H1 (cell line): ENCODE measurements around the gene MUC4. TPM values are rescaled to one million over a fixed set of nuclear protein-coding genes. Genes with fewer than 3 reads are reported as not detected.
"Not testable (repeated sequence)": the region's sequence is repeated elsewhere in the genome, so short reads cannot be mapped to it uniquely, and the experiment has no call there.

Source experiments
- CTCF ChIA-PET: fragments of 300-600 bp; sonication (Branson Sonifier 250); formaldehyde crosslinking; loops from one replicate; lab custom pipeline; 2021; ENCODE audit not compliant: partially characterized antibody; lab: Charles Lee
- POLR2A ChIA-PET: fragments of 300-600 bp; sonication (Branson Sonifier 250); formaldehyde crosslinking; loops from one replicate; lab custom pipeline; 2021; ENCODE audit warnings: inconsistent platforms; ENCODE audit not compliant: partially characterized antibody; lab: Charles Lee
- DNase-seq, 2 experiments: peaks; one replicate each; pipeline versions ENCODE4 v3.0.0 to v3.0.0-alpha.2; 2010 to 2022; ENCODE audit warnings: low spot score in 2 of 2, low read depth in 1 of 2, mixed read lengths in 1 of 2
- FAIRE-seq: peaks from 2 replicates; lab custom pipeline; 2011; peaks lifted over from hg19 to GRCh38; lab: Jason Lieb, UNC
- H2AFZ ChIP-seq: 2 replicates; pipeline ENCODE4 v1.8.1; 2012; ENCODE audit warnings: low read length, inconsistent platforms
- H2AK5ac ChIP-seq: 2 replicates; pipeline ENCODE4 v1.6.1; 2013; ENCODE audit warnings: low read depth, low read length
- H2BK120ac ChIP-seq: replicated peaks from 2 replicates; pipeline ENCODE3; 2013; ENCODE audit warnings: low read depth, low read length, inconsistent platforms
- H2BK12ac ChIP-seq: 2 replicates; pipeline ENCODE4 v1.6.1; 2013; ENCODE audit warnings: low read depth, low read length
- H2BK15ac ChIP-seq: 2 replicates; pipeline ENCODE4 v1.6.1; 2013; ENCODE audit warnings: low read length
- H2BK20ac ChIP-seq: 2 replicates; pipeline ENCODE4 v1.6.1; 2013; ENCODE audit warnings: low read length
- H2BK5ac ChIP-seq: 2 replicates; pipeline ENCODE4 v1.6.1; 2013; ENCODE audit warnings: low read depth, low read length
- H3K14ac ChIP-seq: 2 replicates; pipeline ENCODE4 v1.6.1; 2013; ENCODE audit warnings: inconsistent platforms; ENCODE audit not compliant: insufficient read length
- H3K18ac ChIP-seq: 2 replicates; pipeline ENCODE4 v1.6.1; 2013; ENCODE audit warnings: low read length; ENCODE audit errors: extremely low read depth
- H3K23ac ChIP-seq: 2 replicates; pipeline ENCODE4 v1.6.1; 2013; ENCODE audit warnings: inconsistent platforms; ENCODE audit not compliant: insufficient read length
- H3K23me2 ChIP-seq: 2 replicates; pipeline ENCODE4 v1.6.1; 2013; ENCODE audit warnings: low read depth, low read length
- H3K27ac ChIP-seq: 2 replicates; pipeline ENCODE4 v1.6.1; 2011; ENCODE audit warnings: low read depth, low read length, inconsistent platforms
- H3K27me3 ChIP-seq, 4 experiments: replicated peaks in 1 of 4; 1 replicate in 1 of 4; 2 replicates in 3 of 4; pipeline versions ENCODE4 v1.6.1 to v1.8.1; 2011 to 2013; ENCODE audit warnings: low read length in 3 of 4, mild to moderate bottlenecking in 3 of 4, inconsistent platforms in 2 of 4, mixed read lengths in 2 of 4, moderate library complexity in 1 of 4; ENCODE audit not compliant: control insufficient read depth in 3 of 4, insufficient read depth in 3 of 4; ENCODE audit errors: extremely low read depth in 1 of 4
- H3K36me3 ChIP-seq, 4 experiments: 2 replicates each; pipeline versions ENCODE4 v1.6.1 to v1.8.1; 2011 to 2013; ENCODE audit warnings: mild to moderate bottlenecking in 4 of 4, low read length in 3 of 4, moderate library complexity in 2 of 4, control low read depth in 1 of 4, inconsistent platforms in 1 of 4; ENCODE audit not compliant: insufficient read depth in 4 of 4, control insufficient read depth in 2 of 4
- H3K4ac ChIP-seq: replicated peaks from 2 replicates; pipeline ENCODE3; 2013; ENCODE audit warnings: low read length, low read depth, mixed read lengths, inconsistent platforms; ENCODE audit not compliant: insufficient read length
- H3K4me1 ChIP-seq, 4 experiments: replicated peaks in 1 of 4; 1 replicate in 1 of 4; 2 replicates in 3 of 4; pipeline versions ENCODE4 v1.6.1 to v1.8.1; 2011 to 2013; ENCODE audit warnings: low read length in 3 of 4, inconsistent platforms in 2 of 4, mixed read lengths in 1 of 4; ENCODE audit not compliant: insufficient read depth in 4 of 4, control insufficient read depth in 3 of 4
- H3K4me2 ChIP-seq, 2 experiments: 2 replicates each; pipeline versions ENCODE4 v1.6.1 to v1.8.1; 2011 to 2013; ENCODE audit warnings: low read depth in 2 of 2, low read length in 2 of 2, control low read depth in 1 of 2, inconsistent platforms in 1 of 2, mild to moderate bottlenecking in 1 of 2; ENCODE audit not compliant: insufficient read depth in 1 of 2
- H3K4me3 ChIP-seq, 4 experiments: fragments of 200-600, 300-600 bp in 1 of 4; sonication (generic), shearing (Covaris generic), sonication (Bioruptor Twin) in 1 of 4; 2 replicates each; pipeline versions ENCODE4 v1.5.1 to v1.8.1; 2011 to 2016; ENCODE audit warnings: low read length in 4 of 4, low read depth in 3 of 4, control low read depth in 2 of 4, inconsistent platforms in 2 of 4, mild to moderate bottlenecking in 2 of 4, mixed read lengths in 1 of 4, moderate library complexity in 1 of 4; ENCODE audit not compliant: insufficient read depth in 2 of 4; ENCODE audit errors: extremely low read depth in 1 of 4
- H3K56ac ChIP-seq: replicated peaks from 2 replicates; pipeline ENCODE3; 2013; ENCODE audit warnings: low read depth, mild to moderate bottlenecking, mixed read lengths, low read length, inconsistent platforms; ENCODE audit not compliant: insufficient read length
- H3K79me1 ChIP-seq: 2 replicates; pipeline ENCODE4 v1.6.1; 2013; ENCODE audit warnings: low read depth, low read length, control low read depth
- H3K79me2 ChIP-seq, 2 experiments: 2 replicates each; pipeline versions ENCODE4 v1.6.1 to v1.8.1; 2012 to 2013; ENCODE audit warnings: low read length in 2 of 2, mild to moderate bottlenecking in 2 of 2, inconsistent platforms in 1 of 2; ENCODE audit not compliant: insufficient read depth in 2 of 2, control insufficient read depth in 1 of 2
- H3K9ac ChIP-seq, 4 experiments: replicated peaks in 1 of 4; 1 replicate in 1 of 4; 2 replicates in 3 of 4; pipeline versions ENCODE4 v1.6.1 to v1.8.1; 2011 to 2013; ENCODE audit warnings: low read depth in 3 of 4, low read length in 3 of 4, control low read depth in 2 of 4, mild to moderate bottlenecking in 2 of 4, moderate library complexity in 2 of 4, inconsistent platforms in 1 of 4; ENCODE audit errors: extremely low read depth in 1 of 4
- H3K9me3 ChIP-seq, 2 experiments: 2 replicates each; pipeline versions ENCODE4 v1.6.1 to v1.8.1; 2012 to 2013; ENCODE audit warnings: mild to moderate bottlenecking in 2 of 2, moderate library complexity in 2 of 2, control low read depth in 1 of 2, inconsistent platforms in 1 of 2, low read depth in 1 of 2, low read length in 1 of 2, mixed read lengths in 1 of 2; ENCODE audit not compliant: insufficient read depth in 2 of 2
- H4K20me1 ChIP-seq, 2 experiments: replicated peaks in 1 of 2; 2 replicates each; pipeline versions ENCODE3 to v1.8.1; 2011 to 2013; ENCODE audit warnings: inconsistent platforms in 2 of 2, low read length in 2 of 2, mild to moderate bottlenecking in 1 of 2; ENCODE audit not compliant: insufficient read depth in 2 of 2, control insufficient read depth in 1 of 2
- H4K5ac ChIP-seq: 2 replicates; pipeline ENCODE4 v1.6.1; 2013; ENCODE audit warnings: low read length, low read depth, mixed read lengths, inconsistent platforms; ENCODE audit not compliant: insufficient read length
- H4K8ac ChIP-seq: 2 replicates; pipeline ENCODE4 v1.8.0; 2013; ENCODE audit warnings: mild to moderate bottlenecking, moderate library complexity, low read length, inconsistent platforms; ENCODE audit not compliant: insufficient read depth; ENCODE audit errors: extremely low read depth
- H4K91ac ChIP-seq: replicated peaks from 2 replicates; pipeline ENCODE3; 2013; ENCODE audit warnings: low read length, mixed read lengths, inconsistent platforms; ENCODE audit not compliant: insufficient read length
- WGBS, 2 experiments: shearing (Covaris generic) in 1 of 2; methylation state at CpG; one replicate each; pipeline versions ENCODE4 v1.1.6 to v1.1.7; 2013 to 2015; ENCODE audit warnings: low lambda C conversion rate in 2 of 2, mixed read lengths in 2 of 2, inconsistent platforms in 1 of 2, low coverage in 1 of 2, missing lambda C conversion rate in 1 of 2; ENCODE audit not compliant: insufficient replicate concordance in 2 of 2, insufficient coverage in 1 of 2, insufficient read length in 1 of 2; ENCODE audit errors: extremely low coverage in 1 of 2, missing lambda C conversion rate in 1 of 2; 5-methylcytosine and 5-hydroxymethylcytosine counted together
- polyA plus RNA-seq, 7 experiments: library from polyadenylated mRNA; depleted of rRNA in 3 of 7; stranded (reverse) in 5 of 7; unstranded in 2 of 7; fragments of >200 nt in 5 of 7; fragments of 200-250 nt in 2 of 7; gene quantifications; 1 replicate in 5 of 7; 2 replicates in 1 of 7; 4 replicates in 1 of 7; pipeline versions ENCODE4 v1.2.1 to v1.2.3, GENCODE V29; 2011 to 2013; ENCODE audit warnings: missing spikeins in 2 of 7, mixed read lengths in 2 of 7
- total RNA-seq: library from RNA; stranded (reverse); fragmentation: NEBNext Ultra II Directional; extraction: Animal tissue kit (Norgen Biotek cat#: 25700); gene quantifications from 2 replicates; pipeline ENCODE4 v1.2.1, GENCODE V29; 2021

MUC4 gene
- total and polyA plus RNA-seq, 2 of the 8 experiments (the other 6 are each of a cell fraction or from before 2014, with no cell fraction given) = 0.89 to 2.0 TPM

- CTCF ChIA-PET = interaction anchor here (0.5 to 4.4 kb wide), 4 partner anchors 25 to 820 kb away, joined by 3 to 23 read pairs (median 4); no protein-coding TSS in a partner anchor
- not testable (repeated sequence) for H2AFZ ChIP-seq, H3K9ac ChIP-seq, H2BK20ac ChIP-seq, H3K79me1 ChIP-seq, H3K79me2 ChIP-seq, H4K5ac ChIP-seq, H3K4ac ChIP-seq, H2BK5ac ChIP-seq, H3K9me3 ChIP-seq, H4K8ac ChIP-seq, H3K4me1 ChIP-seq, H2BK15ac ChIP-seq, H4K20me1 ChIP-seq, H3K14ac ChIP-seq, H3K4me2 ChIP-seq, H2BK12ac ChIP-seq, H3K36me3 ChIP-seq, DNase-seq, H3K18ac ChIP-seq, H3K56ac ChIP-seq, H4K91ac ChIP-seq, H3K23ac ChIP-seq, FAIRE-seq, H2AK5ac ChIP-seq, H3K27me3 ChIP-seq, H3K4me3 ChIP-seq, H2BK120ac ChIP-seq, H3K27ac ChIP-seq
- 87% methylated on average over 24 of the region's 28 CpGs; no CpG with 5 or more reads in 1 of the 2 experiments for WGBS, 2 experiments
- POLR2A ChIA-PET = interaction anchor here (0.6 to 0.9 kb wide), 2 partner anchors 11 to 17 kb away, joined by 3 read pairs; no protein-coding TSS in a partner anchor
- H3K23me2 ChIP-seq = peaks cover 10% of the 10 kb centered on the region; the same call in 1 of the 2 replicates
Observed at GRCh38 chr3:195770841-195771645, 40.7 kb downstream of the MUC4 start.
